GM21528 (cell line): ENCODE measurements around the gene ESRP2.

Source experiments
- ATAC-seq: cut with Tn5 transposase; IDR thresholded peaks from one replicate; pipeline ENCODE4 v1.9.1; 2021; ENCODE audit warnings: mild to moderate bottlenecking, moderate library complexity; ENCODE audit not compliant: unreplicated experiment, low FRiP score

ESRP2 gene

GRCh38 chr16:68242926-68243858, 7.3 kb upstream of the ESRP2 start:
- no peak for ATAC-seq

- ATAC-seq, result no peak
Measured at GRCh38 chr16:68242085-68242484, 6.2 kb upstream of the ESRP2 start.

- ATAC-seq, result peak; percentile 19
Measured at GRCh38 chr16:68238029-68238345, 2.1 kb upstream of the ESRP2 start.

- ATAC-seq, result peak; percentile 73
Measured at GRCh38 chr16:68237243-68238028, 1.5 kb upstream of the ESRP2 start.

GRCh38 chr16:68236826-68237242, 907 bp upstream of the ESRP2 start:
- ATAC-seq, result no peak

- no peak for ATAC-seq
Measured at GRCh38 chr16:68236137-68236825, 354 bp upstream of the ESRP2 start.

- ATAC-seq, result no peak
Measured at GRCh38 chr16:68235108-68235886, 630 bp downstream of the ESRP2 start.

GRCh38 chr16:68234188-68235107, 1.5 kb downstream of the ESRP2 start:
- ATAC-seq, result no peak

GRCh38 chr16:68233835-68234187, 2.1 kb downstream of the ESRP2 start:
- ATAC-seq, result no peak

GRCh38 chr16:68233085-68233834, 2.7 kb downstream of the ESRP2 start:
- ATAC-seq, result no peak

- no peak for ATAC-seq
Measured at GRCh38 chr16:68232335-68232734, 3.6 kb downstream of the ESRP2 start.

GRCh38 chr16:68231384-68232136, 4.4 kb downstream of the ESRP2 start:
- ATAC-seq, result no peak

- ATAC-seq, result no peak
Measured at GRCh38 chr16:68230956-68231355, 5.0 kb downstream of the ESRP2 start.

- ATAC-seq, result no peak
Measured at GRCh38 chr16:68230176-68230571, 5.8 kb downstream of the ESRP2 start.

- ATAC-seq, result no peak
Measured at GRCh38 chr16:68229431-68230175, 6.3 kb downstream of the ESRP2 start.

GRCh38 chr16:68228652-68229051, 7.3 kb downstream of the ESRP2 start:
- ATAC-seq, result no peak

- ATAC-seq, result no peak
Measured at GRCh38 chr16:68227850-68228553, 7.9 kb downstream of the ESRP2 start.
